Cerebellar nuclear complex (tissue), 1 donor: ENCODE measurements around the gene EXOC7.

Experiments used
- DNase-seq, 2 experiments: peaks; one replicate each; lab custom pipeline; 2025; lab: John Stamatoyannopoulos, UW

EXOC7 gene

DNA sequence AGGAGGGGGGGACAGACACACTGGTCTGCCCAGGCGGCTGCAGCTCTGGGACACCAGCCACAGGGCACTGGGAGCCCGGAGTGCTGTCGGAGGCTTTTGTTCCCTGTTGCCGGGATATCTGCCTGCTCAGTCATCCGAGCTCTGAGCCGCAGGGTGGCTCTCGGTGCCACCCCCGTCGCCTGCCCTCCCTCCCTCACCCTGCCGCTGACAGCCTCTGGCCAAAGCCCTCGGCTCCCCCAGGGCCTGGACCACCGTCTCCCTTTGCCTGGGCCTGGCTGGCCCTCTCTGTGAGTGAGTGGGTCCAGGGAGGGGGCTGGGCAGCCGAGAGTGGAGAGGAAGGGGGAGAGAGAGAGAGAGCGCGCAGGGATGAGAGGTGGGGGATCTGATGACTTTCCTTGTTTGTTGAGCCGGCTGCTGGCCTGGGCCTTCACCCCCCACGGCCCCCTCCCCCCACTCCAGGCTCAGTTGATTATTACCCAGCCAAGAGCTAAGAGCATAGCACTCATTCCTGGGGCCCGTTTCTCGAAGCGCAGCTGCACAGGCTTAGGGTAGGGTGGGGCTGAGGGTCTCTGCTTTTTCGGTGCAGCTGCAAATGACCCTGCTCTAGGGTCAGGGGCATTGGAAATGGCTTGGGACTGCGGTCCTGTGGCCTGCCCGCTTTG lies 34.8 kb upstream of the EXOC7 start:
- no peak for DNase-seq

GRCh38 chr17:76137351-76138233 lies 34.0 kb upstream of the EXOC7 start:
- DNase-seq: no peak

GRCh38 chr17:76137001-76137350 lies 33.4 kb upstream of the EXOC7 start:
- DNase-seq: no peak

GRCh38 chr17:76136276-76137000 lies 32.9 kb upstream of the EXOC7 start:
- DNase-seq: no peak

- no peak for DNase-seq
These were observed 32.2 kb upstream of the EXOC7 start for GRCh38 chr17:76135810-76136188.

GRCh38 chr17:76134911-76135809 lies 31.6 kb upstream of the EXOC7 start:
- no peak for DNase-seq

DNA sequence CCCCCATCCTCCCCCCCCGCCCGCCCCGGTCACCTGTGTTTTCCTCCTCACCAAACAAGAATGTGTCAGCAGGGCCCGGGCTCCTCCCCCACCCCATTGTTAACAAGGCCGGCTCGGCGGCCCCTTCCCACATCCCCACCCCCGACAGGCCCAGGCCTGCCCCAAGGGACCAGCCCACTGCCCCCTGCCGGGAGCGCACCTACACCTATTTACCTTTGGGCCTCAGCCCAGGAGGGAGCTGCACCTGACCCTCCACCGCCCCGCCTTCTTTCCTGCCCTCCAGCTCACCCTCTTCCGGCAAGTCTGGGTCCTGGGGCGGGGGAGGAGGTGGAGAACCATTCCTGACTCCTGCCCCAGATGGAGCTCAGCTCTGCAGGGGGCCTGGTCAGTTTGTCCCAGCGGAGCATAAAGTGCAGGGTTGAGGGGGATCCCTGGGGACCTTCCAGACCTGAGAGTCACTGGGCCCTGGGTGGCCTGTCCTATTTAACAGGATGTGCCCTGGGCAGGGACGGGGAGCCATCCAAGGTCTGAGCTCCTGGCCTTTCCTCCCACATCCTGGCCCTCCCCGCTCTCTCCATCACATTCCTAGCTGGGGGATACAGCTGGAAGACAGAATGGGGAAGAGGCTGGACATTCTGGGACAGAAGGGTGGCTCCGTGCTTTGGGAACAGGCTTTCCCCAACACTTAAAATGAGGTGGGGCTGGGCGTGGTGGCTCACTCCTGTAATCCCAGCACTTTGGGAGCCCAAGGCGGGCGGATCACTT lies 29.2 kb upstream of the EXOC7 start:
- no peak for DNase-seq

DNA sequence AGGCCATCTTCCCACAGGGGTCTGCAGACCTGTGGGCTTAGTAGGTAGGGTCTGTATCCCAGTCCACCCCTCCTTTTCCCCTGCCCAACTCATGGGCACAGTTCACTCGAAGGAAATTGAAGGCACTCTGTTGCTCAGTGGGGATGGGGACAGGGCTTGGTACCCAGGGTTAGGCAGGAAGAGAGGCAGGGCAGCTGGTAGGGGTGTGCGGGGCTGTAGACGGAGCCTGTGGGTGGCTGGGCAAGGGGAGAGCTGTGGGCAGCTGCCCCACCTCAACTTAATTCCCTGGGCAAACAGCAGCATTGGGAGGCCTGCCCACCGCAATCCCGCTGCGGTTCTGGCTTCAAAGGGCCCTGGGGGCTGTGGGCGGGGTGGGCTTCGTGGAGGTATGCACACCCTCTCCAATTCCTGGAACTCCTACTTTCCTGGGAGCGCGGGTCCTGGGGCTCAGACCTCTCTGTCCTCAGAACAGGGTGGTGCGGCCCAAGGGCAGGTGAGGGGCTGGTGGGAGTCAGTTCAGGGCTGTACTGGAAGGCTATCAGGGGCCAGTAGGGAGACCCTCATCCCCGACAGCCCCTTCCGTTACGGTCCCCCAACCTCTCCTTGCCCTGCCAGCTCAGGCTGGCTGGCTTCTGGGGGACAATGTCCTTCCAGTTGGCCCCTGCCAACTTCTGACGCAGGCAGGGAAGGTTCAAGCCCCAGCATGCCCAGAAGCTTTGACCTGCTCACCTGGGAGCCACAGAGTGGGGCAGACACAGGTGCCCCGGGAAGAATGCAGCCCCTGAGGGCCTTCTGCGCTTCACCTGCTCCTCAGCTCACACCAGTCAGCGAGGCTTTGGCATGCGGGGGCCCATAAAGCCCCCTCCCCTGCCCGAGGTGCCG lies 28.3 kb upstream of the EXOC7 start:
- no peak for DNase-seq

DNA sequence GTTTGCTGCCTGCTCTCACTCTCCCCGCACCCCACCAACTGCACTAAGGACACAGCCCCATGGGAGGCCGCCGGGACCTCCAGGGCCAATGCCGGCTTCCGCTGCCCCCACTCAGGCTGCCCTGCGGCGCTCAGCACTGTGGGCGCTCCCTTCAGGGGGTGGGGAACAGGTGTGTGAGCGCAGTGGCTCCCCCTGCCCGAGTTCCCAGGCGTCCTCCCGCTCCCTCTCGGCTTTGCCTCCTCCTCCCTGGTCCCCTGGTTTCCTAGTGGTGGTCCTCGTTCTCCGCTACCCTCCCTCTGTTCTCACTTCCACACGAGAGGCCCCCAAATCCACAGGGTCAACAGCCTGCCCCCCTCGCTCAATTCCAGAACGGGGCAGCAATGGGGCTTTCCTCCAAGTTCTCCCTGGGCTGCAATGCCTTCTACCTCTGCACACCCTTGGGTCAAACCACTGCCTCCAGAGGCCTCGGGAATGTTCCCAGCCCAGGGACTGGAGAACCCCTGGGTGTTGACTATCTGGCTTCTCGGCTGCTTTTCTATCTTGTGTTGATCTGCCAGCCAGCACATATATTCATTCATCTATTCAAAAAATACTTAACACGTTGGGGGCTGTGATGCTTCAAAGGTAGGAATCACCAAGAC lies 27.6 kb upstream of the EXOC7 start:
- DNase-seq: no peak

GRCh38 chr17:76130473-76130872 lies 26.9 kb upstream of the EXOC7 start:
- no peak for DNase-seq

DNA sequence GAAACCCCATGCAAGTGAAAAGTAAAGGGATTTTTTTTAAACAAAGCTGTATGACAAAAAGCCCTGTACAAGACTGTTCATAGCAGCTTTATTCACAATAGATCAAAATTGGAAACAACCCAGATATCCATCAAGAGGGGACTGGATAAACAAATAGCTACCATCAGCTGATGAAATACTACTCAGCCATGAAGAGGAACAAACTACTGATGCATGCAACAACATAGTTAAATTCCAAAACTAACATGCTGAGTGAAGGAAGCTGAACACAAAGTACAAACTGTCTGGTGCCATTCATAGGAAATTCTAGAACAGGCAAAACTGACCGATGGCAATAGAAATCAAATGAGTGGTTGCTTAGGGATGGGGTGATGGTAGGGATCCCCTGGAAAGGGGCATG lies 22.3 kb upstream of the EXOC7 start:
- DNase-seq: no peak

GRCh38 chr17:76125391-76125675 lies 21.7 kb upstream of the EXOC7 start:
- no peak for DNase-seq

DNA sequence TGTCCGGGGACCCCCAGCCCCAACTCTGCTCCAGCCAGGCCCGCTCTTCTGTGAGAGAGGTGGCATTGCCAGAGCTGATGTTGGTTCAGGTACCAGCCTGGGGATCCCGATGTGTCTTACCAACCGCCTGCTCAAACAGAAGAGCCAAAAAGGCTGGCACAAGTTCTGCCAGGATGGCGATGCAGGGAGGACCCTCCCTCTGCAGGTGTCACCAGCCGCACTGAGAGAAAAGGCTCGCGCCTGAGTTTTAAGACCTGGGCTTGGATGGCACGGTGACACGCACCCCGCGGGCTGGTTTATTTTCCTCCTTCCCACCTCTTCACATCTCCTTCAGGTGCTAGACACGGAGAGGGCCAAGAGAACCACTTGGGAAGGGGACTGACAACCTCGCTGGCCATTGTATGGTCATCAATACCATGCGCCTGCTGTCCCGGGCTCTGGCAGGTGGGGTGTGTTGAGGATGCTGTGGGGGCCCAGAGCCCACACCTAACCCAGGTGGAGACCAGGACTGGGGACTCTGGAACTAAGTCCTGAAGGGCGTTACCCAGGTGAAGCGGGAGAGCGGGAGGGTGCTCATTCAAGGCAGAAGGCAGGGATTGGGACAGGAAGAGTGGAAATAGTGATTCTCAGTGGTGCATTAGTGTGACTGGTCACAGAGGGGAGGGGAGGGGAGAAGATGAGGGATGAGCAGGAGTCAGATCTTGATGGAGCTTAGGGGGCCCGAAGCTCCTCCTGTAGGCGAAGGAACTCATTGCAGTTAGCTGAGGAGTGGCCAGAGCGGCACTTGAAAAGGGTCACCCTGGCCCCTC lies 21.2 kb upstream of the EXOC7 start:
- no peak for DNase-seq

DNA sequence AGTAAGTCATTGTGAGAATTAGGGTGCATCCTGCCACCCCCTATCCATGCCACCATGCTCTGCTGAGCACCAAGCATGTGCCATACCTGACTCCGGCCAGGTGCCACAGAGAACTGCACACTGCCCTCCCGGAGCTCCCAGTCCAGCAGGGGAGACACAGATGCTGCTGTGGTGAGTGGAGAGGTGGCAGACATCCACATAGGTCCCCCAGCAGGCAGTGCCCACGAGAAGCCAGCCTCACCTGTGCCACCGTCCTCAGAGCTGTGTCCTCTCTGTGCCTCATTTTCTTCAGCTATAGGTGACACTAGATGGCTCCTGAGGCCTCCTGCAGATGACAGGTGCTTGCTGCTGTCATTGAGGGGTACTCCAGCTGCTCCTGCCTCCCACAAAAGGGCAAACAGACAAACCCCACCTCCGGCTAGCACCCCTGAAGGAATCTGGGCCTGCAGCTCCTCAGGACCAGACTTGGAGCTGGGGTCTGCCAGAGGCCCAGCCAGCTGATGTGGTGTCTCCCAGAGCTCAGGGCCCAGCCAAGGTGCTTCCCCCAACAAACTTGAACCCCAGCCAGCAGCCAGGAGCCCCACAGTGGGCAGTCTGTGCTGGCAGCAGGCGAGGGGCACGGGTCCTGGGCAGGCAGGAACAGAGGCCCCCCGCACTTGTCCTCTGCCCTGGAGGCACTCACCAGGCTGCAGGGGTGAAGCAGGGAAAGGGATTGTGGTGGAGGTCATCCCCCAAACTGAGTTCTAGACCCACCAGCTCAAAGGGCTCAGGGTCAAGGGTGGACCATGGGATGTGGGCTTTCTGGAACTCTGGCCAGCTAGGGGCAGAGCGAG lies 20.4 kb upstream of the EXOC7 start:
- DNase-seq: no peak

GRCh38 chr17:76123191-76123499 lies 19.6 kb upstream of the EXOC7 start:
- no peak for DNase-seq

DNA sequence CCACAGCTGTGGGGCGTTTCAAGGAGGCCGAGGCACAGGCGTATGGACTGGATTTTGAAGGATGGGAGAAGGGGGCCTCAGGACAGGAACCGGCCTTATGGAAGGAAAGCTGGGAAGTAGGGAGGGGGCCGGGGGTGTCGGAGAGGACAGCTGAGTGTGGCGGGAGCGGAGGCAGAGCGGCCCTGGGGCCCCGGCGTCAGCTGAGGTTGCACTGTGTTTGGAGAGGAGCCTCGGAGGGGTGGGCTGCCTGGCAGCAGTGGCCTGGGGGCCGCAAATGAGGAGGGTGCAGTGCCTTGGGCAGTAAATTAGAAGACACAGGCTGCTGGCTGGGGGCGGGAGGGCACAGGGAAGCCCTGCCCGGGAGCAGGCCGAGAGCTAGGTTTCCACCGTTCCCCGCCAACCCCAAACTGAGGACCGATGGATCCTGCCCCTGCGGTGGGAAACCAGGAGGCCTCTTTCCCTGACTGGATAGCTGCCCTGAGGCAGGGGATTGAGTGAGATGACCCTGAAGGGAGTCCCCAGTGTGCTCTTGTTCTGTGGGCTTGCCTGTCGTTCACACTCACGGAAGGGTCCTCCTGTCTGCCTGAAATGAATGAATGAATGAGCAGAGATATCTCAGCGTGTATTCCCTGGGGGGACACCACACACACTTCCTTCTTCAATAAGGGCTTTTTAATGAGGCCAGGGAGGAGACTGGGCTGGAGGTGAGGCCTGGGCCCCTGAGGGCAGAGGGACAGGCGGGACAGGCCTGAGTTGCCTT lies 19.0 kb upstream of the EXOC7 start:
- DNase-seq: no peak

- no peak for DNase-seq
These were observed 18.4 kb upstream of the EXOC7 start for GRCh38 chr17:76121932-76122430.
